GM20000 (cell line): ENCODE data around the gene KSR2.

Experiments used
- DNase-seq: peaks from one replicate; pipeline ENCODE4 v3.0.0; 2012; ENCODE audit warnings: low spot score
- TF ChIP-seq, protein P1 (sequence below): IDR thresholded peaks from 2 replicates; pipeline ENCODE4 v1.5.1; 2012; ENCODE audit warnings: mild to moderate bottlenecking, control low read depth; ENCODE audit errors: extremely low read depth, missing control alignments

KSR2 gene

DNA sequence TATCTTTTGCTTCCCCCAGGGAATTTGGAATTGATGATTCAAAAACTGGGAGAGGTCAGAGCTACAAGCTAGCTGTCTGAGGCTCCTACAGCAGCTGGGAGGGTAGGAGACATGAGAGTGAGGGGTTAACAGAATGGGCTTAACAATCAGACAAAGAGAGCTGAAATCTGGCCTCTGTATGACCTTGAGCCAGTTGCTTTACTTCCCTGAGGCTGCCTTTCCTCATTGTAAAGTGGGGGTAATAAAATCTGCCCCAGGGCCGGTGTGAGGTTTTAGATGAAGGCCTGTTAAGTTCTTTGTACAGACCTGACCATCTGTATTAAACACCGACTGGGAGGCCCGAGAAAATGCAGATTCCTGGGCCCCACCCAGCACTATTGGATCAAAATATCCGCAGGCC lies 443.0 kb downstream of the KSR2 start:
- DNase-seq = no peak
- TF ChIP-seq, protein P1, sequence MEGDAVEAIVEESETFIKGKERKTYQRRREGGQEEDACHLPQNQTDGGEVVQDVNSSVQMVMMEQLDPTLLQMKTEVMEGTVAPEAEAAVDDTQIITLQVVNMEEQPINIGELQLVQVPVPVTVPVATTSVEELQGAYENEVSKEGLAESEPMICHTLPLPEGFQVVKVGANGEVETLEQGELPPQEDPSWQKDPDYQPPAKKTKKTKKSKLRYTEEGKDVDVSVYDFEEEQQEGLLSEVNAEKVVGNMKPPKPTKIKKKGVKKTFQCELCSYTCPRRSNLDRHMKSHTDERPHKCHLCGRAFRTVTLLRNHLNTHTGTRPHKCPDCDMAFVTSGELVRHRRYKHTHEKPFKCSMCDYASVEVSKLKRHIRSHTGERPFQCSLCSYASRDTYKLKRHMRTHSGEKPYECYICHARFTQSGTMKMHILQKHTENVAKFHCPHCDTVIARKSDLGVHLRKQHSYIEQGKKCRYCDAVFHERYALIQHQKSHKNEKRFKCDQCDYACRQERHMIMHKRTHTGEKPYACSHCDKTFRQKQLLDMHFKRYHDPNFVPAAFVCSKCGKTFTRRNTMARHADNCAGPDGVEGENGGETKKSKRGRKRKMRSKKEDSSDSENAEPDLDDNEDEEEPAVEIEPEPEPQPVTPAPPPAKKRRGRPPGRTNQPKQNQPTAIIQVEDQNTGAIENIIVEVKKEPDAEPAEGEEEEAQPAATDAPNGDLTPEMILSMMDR = no peak

DNA sequence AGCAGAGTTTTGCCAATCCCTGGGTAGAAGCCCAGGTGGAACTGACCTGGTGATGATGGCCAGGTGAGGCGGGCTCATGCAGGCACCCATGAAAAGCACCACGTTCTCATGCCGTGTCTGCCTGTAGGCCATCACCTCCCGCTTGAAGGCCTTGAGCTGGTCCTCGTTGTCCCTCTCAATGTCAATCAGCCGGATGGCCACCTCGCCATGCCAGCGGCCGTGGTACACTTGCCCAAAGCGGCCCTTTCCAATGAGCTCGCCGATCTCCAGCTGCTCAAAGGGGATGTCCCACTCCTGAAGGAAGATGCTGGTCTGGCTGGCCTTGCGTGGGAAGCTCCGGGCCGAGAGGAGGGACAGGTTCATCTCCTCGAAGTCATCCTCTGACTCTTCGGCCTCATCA lies 444.0 kb downstream of the KSR2 start:
- TF ChIP-seq, protein P1 = no peak
- DNase-seq = no peak

- DNase-seq = no peak
- TF ChIP-seq, protein P1 = no peak
Observed at GRCh38 chr12:117523971-117524370, 444.8 kb downstream of the KSR2 start.

- no peak for DNase-seq
- TF ChIP-seq, protein P1 = no peak
Observed at GRCh38 chr12:117522559-117522958, 446.2 kb downstream of the KSR2 start.

DNA sequence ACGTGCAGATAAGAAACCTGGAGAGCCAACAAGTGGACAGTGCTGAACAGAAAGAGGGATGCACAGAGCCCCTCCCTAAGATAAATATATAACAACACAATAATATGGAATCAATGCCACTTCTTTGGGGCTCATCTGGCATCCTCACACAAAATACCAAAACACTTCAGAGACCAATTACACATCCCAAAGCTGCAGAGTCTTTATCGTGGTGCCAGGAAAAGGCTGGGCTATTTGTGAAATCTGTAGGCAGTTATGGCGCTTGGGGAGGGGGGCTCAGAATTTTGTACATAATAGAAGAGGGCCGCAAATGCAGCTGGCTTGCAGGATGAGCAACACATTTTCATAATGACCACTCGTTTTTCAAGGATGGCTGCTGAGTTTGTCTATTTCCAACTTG lies 446.9 kb downstream of the KSR2 start:
- no peak for DNase-seq
- TF ChIP-seq, protein P1 = no peak

GRCh38 chr12:117521346-117521745 lies 447.4 kb downstream of the KSR2 start:
- no peak for DNase-seq
- TF ChIP-seq, protein P1 = no peak

DNA sequence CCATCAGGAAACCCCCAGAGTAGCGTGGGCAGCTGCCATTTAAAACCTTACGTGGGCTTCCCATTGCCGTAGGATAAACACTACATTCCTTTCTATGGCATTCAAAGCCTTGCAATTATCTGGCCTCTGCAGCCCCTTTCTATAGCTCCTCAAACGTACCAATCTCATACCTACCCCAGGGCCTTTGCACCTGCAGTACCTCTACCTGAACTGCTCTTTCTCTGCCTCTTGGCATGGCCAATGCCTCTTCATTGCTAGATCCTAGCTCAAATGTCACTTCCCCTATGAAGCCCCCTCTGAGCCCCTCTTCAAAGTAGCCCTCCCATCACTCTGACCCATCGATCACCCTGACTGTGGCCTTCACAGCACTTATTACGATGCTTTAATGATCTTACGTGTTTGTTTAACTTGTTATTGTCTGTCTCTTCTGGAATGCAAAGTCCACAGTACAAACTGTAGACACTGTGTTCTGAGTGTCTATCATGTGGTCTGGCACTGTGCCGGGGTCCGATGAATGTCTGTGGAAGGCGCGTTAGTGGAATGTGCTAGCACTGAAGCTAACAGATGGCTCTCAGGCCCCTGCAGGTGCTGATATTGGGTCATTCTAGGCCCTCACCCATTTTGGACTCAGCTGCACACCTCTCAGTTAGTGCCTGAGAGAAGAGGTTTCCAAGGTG lies 450.1 kb downstream of the KSR2 start:
- TF ChIP-seq, protein P1 = no peak
- DNase-seq = no peak
